Measurements from ENCODE around the gene ZNF48. TPM values are rescaled to one million over a fixed set of nuclear protein-coding genes. Genes with fewer than 3 reads are reported as not detected.

Gene ZNF48
- total and polyA plus RNA-seq, 2 donors (not counting 1 experiment from before 2014, with no cell fraction given): 8.4 to 13.3 TPM

GRCh38 chr16:30355954-30356308 lies 39.3 kb upstream of the ZNF48 start:
- CTCF ChIA-PET: interaction anchor here (1.1 to 1.6 kb wide), 3 partner anchors 13 to 53 kb away, joined by 3 to 4 read pairs (median 4); partner anchors contain the start of gene TBC1D10B
- Histone ChIP-seq H3K4me2 (replicated peaks; ENCODE audit: low read depth, low read length, poor library complexity, severe bottlenecking) (peak overlapping the region; percentile 93), H3K36me3 (replicated peaks in 1 of 2; ENCODE audit: control extremely low read depth in 1 of 2, control insufficient read depth in 1 of 2, extremely low read depth in 1 of 2, insufficient read depth in 2 of 2, low read length in 1 of 2) (peaks cover 0 to 49% of the 10 kb centered on the region in 2 experiments), H3K27ac (ENCODE audit: low read length in 2 of 2) (peak overlapping the region; percentile 84 to 94), H3K27me3 (replicated peaks in 1 of 4; ENCODE audit: control extremely low read depth in 1 of 4, control insufficient read depth in 3 of 4, insufficient read depth in 4 of 4, low read length in 3 of 4) (no peaks in the 10 kb centered on the region), H3K9ac (ENCODE audit: low read length) (peak overlapping the region; percentile 92), H4K20me1 (ENCODE audit: control insufficient read depth, insufficient read depth, low read length, poor library complexity, severe bottlenecking) (peaks cover 12% of the 10 kb centered on the region), H3K4me3 (ENCODE audit: control extremely low read depth in 1 of 5, extremely low read depth in 1 of 5, insufficient read depth in 1 of 5, low read depth in 2 of 5, low read length in 4 of 5) (peak overlapping the region; percentile 82 to 99 (median 92)), H3K79me2 (ENCODE audit: control insufficient read depth, insufficient read depth, low read length) (peaks cover 44% of the 10 kb centered on the region), H2AFZ (ENCODE audit: insufficient read depth, low read depth, low read length, poor library complexity, severe bottlenecking) (peak overlapping the region; percentile 94), H3K4me1 (ENCODE audit: control insufficient read depth in 2 of 2, insufficient read depth in 2 of 2, low read length in 2 of 2) (peaks cover 15 to 28% of the 10 kb centered on the region in 2 donors), H3K9me3 (ENCODE audit: control extremely low read depth in 1 of 3, control insufficient read depth in 2 of 3, insufficient read depth in 1 of 3, low read length in 2 of 3) (no peaks in the 10 kb centered on the region)
- H3K27me3 Mint-ChIP-seq: no peaks in the 10 kb centered on the region
- WGBS (ENCODE audit: insufficient coverage): 56% methylated on average over 7 of the region's 7 CpGs
- peak overlapping the region; percentile 92 for H3K4me3 Mint-ChIP-seq
- intact Hi-C loops (cut with micrococcal nuclease): loop anchor here (1.0 kb wide), 4 partner anchors 14 to 39 kb away; partner anchors contain the start of genes TBC1D10B and ZNF48
- no peak for DNase-seq
- no peak for ATAC-seq (ENCODE audit: low read depth)
- H3K4me1 Mint-ChIP-seq: peaks cover 36% of the 10 kb centered on the region
- peak overlapping the region; percentile 95 for H3K27ac Mint-ChIP-seq
- TF ChIP-seq EZH2 (IDR thresholded peaks at IDR 0.05; ENCODE audit: borderline replicate concordance, insufficient read depth, low read depth, low read length, poor library complexity, severe bottlenecking) (no peak), CTCF (IDR thresholded peaks at IDR 0.05) (no peak)
- POLR2A ChIA-PET: interaction anchor here (1.2 to 2.8 kb wide), 4 partner anchors 13 to 62 kb away, joined by 3 to 7 read pairs (median 4); partner anchors contain the start of gene TBC1D10B
- no peaks in the 10 kb centered on the region for H3K9me3 Mint-ChIP-seq (ENCODE audit: insufficient read depth)

DNA sequence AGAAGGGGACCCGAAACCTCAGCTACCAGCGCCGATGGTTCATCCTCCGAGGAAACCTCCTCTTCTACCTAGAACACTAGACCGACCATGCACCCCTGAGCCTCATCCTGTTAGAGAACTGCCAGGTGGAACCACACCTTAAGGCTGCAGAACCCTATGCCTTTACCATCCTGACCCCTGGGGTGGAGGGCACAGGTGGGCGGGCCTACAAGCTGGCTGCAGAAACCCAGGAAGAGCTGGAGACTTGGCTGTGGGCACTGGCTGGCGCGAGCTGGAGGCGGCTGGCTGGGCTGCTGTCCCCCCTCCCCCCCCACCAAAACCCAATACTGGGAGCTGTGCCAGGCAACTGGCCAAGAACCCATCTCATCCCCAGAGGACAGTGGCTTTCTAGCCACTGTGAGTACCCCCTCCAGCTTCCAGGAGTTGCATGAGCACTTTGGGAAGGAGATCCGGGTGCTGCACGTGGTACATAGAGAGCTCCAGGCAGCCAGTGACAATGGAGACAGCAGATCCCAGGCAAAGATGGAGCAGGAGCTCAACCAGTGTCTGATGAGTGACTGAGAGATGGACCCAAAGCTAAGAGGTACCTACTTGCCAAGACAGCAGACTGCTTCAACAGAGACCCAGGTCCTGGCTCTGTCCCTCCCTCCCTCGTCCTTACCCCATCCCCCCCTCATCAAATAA lies 38.7 kb upstream of the ZNF48 start:
- CTCF ChIA-PET: interaction anchor here (1.1 to 1.6 kb wide), 3 partner anchors 12 to 53 kb away, joined by 3 to 4 read pairs (median 4); partner anchors contain the start of gene TBC1D10B
- POLR2A ChIA-PET: interaction anchor here (0.6 to 2.8 kb wide), 3 partner anchors 12 to 33 kb away, joined by 4 to 7 read pairs (median 6); partner anchors contain the start of gene TBC1D10B
- Mint-ChIP-seq H3K4me3 (peak overlapping the region; percentile 92), H3K27ac (peak overlapping the region; percentile 95), H3K27me3 (no peaks in the 10 kb centered on the region), H3K4me1 (peaks cover 30% of the 10 kb centered on the region), H3K9me3 (ENCODE audit: insufficient read depth) (no peaks in the 10 kb centered on the region)
- Histone ChIP-seq H3K9ac (ENCODE audit: low read length) (no peak overlapping the region), H4K20me1 (ENCODE audit: control insufficient read depth, insufficient read depth, low read length, poor library complexity, severe bottlenecking) (peaks cover 12% of the 10 kb centered on the region), H3K9me3 (ENCODE audit: control extremely low read depth in 1 of 3, control insufficient read depth in 2 of 3, insufficient read depth in 1 of 3, low read length in 2 of 3) (no peaks in the 10 kb centered on the region), H3K4me1 (ENCODE audit: control insufficient read depth in 2 of 2, insufficient read depth in 2 of 2, low read length in 2 of 2) (peaks cover 15 to 26% of the 10 kb centered on the region in 2 donors), H3K4me3 (ENCODE audit: control extremely low read depth in 1 of 5, extremely low read depth in 1 of 5, insufficient read depth in 1 of 5, low read depth in 2 of 5, low read length in 4 of 5) (no peak overlapping the region), H3K36me3 (replicated peaks in 1 of 2; ENCODE audit: control extremely low read depth in 1 of 2, control insufficient read depth in 1 of 2, extremely low read depth in 1 of 2, insufficient read depth in 2 of 2, low read length in 1 of 2) (peaks cover 0 to 45% of the 10 kb centered on the region in 2 experiments), H3K79me2 (ENCODE audit: control insufficient read depth, insufficient read depth, low read length) (peaks cover 44% of the 10 kb centered on the region), H3K4me2 (replicated peaks; ENCODE audit: low read depth, low read length, poor library complexity, severe bottlenecking) (peak overlapping the region; percentile 93), H2AFZ (ENCODE audit: insufficient read depth, low read depth, low read length, poor library complexity, severe bottlenecking) (no peak overlapping the region), H3K27me3 (replicated peaks in 1 of 4; ENCODE audit: control extremely low read depth in 1 of 4, control insufficient read depth in 3 of 4, insufficient read depth in 4 of 4, low read length in 3 of 4) (no peaks in the 10 kb centered on the region), H3K27ac (ENCODE audit: low read length in 2 of 2) (peak overlapping the region; percentile 84 to 94)
- ATAC-seq (ENCODE audit: low read depth): no peak
- TF ChIP-seq EZH2 (IDR thresholded peaks at IDR 0.05; ENCODE audit: borderline replicate concordance, insufficient read depth, low read depth, low read length, poor library complexity, severe bottlenecking) (no peak), CTCF (IDR thresholded peaks at IDR 0.05) (no peak)
- peak; percentile 22 for DNase-seq
- intact Hi-C loops (cut with micrococcal nuclease): no loop called here
- 87% methylated on average over 11 of the region's 12 CpGs for WGBS (ENCODE audit: insufficient coverage)
